Stomach (tissue), 9 donors: ENCODE results near the gene ZC3H6. TPM values are rescaled to one million over a fixed set of nuclear protein-coding genes. Genes with fewer than 3 reads are reported as not detected.

Source experiments
- DNase-seq, 2 donors: peaks; one replicate each; pipeline versions ENCODE4 v3.0.0 to v3.0.0-alpha.2; 2013 to 2019
- H3K27ac ChIP-seq, 5 donors: fragments of 200-600 bp in 4 of 5; sonication (generic) in 4 of 5; one replicate each; pipeline ENCODE4 v1.5.1; 2013 to 2019; ENCODE audit warnings: mild to moderate bottlenecking in 1 of 5, moderate library complexity in 1 of 5
- H3K27me3 ChIP-seq, 3 donors: fragments of 200-600 bp; sonication (generic); one replicate each; pipeline ENCODE4 v1.5.1; 2017 to 2019; ENCODE audit warnings: mixed run types in 1 of 3
- H3K36me3 ChIP-seq, 4 donors: fragments of 200-600 bp; sonication (generic); 1 replicate in 3 of 4; 2 replicates in 1 of 4; pipeline ENCODE4 v1.5.1; 2016 to 2019
- H3K4me1 ChIP-seq, 4 donors: fragments of 200-600 bp; sonication (generic); one replicate each; pipeline ENCODE4 v1.5.1; 2016 to 2019
- H3K4me3 ChIP-seq, 4 donors: fragments of 200-600 bp; sonication (generic) in 3 of 4; one replicate each; pipeline ENCODE4 v1.5.1; 2016 to 2019; ENCODE audit warnings: mild to moderate bottlenecking in 1 of 4
- H3K9me3 ChIP-seq, 4 donors: fragments of 200-600 bp; sonication (generic); one replicate each; pipeline ENCODE4 v1.5.1; 2016 to 2019
- EP300 ChIP-seq: sonication (generic); formaldehyde crosslinking; IDR thresholded peaks from one replicate; pipeline ENCODE4 v1.6.1; 2017; ENCODE audit warnings: antibody characterized with exemption
- POLR2A ChIP-seq, 4 donors: fragments of 450-650 bp; IDR thresholded peaks; one replicate each; pipeline ENCODE4 v1.6.1; 2016; ENCODE audit warnings: antibody characterized with exemption in 4 of 4, control low read depth in 2 of 4, mild to moderate bottlenecking in 1 of 4, moderate library complexity in 1 of 4
- POLR2AphosphoS5 ChIP-seq, 3 donors: sonication (generic); formaldehyde crosslinking; IDR thresholded peaks; one replicate each; pipeline ENCODE4 v1.6.1; 2016; ENCODE audit warnings: antibody characterized with exemption in 3 of 3
- WGBS, 5 donors: extraction: QIAGEN DNeasy Blood & Tissue Kit in 3 of 5; methylation state at CpG; one replicate each; pipeline versions ENCODE4 v1.1.5 to v1.1.7; 2013 to 2018; 5-methylcytosine and 5-hydroxymethylcytosine counted together
- intact Hi-C: fragments of 100-400 bp; cut with DNase I; formaldehyde crosslinking; loops from one replicate; pipeline ENCODE4 v1.15.1; 2023; ENCODE audit warnings: low total_unique reads
- polyA plus RNA-seq, 3 donors: library from polyadenylated mRNA; stranded (reverse); fragments of 200-250 nt; gene quantifications; one replicate each; pipeline ENCODE4 v1.2.3, GENCODE V29; 2013
- total RNA-seq, 5 donors: library from RNA; depleted of rRNA; stranded (reverse); fragments of >200 nt; gene quantifications; one replicate each; pipeline versions ENCODE4 v1.1.0 to v1.2.3, GENCODE V29; 2014 to 2016
- TF ChIP-seq, protein P1 (sequence below), 7 experiments: fragments of 450-650 bp in 4 of 7; fragments of 200-600 bp in 3 of 7; sonication (generic) in 3 of 7; IDR thresholded peaks; one replicate each; pipeline ENCODE4 v1.5.1; 2016 to 2019; ENCODE audit warnings: antibody characterized with exemption in 7 of 7, control low read depth in 2 of 7, mild to moderate bottlenecking in 1 of 7
- donor health status: healthy with polysubstance abuse.
- donor health status: Bipolar disorder and iron deficiency.
- donor health status: healthy.

Gene ZC3H6
- total and polyA plus RNA-seq, 8 donors, result 0.61 to 15.6 (median 2.9) TPM

- peaks cover 7 to 43% (median 35%) of the 10 kb centered on the region in 4 donors for H3K36me3 ChIP-seq
- TF ChIP-seq EP300 (no peak), POLR2AphosphoS5 (IDR thresholded peaks at IDR 0.05) (no peak), POLR2A (IDR thresholded peaks at IDR 0.05) (no peak)
- TF ChIP-seq, protein P1, sequence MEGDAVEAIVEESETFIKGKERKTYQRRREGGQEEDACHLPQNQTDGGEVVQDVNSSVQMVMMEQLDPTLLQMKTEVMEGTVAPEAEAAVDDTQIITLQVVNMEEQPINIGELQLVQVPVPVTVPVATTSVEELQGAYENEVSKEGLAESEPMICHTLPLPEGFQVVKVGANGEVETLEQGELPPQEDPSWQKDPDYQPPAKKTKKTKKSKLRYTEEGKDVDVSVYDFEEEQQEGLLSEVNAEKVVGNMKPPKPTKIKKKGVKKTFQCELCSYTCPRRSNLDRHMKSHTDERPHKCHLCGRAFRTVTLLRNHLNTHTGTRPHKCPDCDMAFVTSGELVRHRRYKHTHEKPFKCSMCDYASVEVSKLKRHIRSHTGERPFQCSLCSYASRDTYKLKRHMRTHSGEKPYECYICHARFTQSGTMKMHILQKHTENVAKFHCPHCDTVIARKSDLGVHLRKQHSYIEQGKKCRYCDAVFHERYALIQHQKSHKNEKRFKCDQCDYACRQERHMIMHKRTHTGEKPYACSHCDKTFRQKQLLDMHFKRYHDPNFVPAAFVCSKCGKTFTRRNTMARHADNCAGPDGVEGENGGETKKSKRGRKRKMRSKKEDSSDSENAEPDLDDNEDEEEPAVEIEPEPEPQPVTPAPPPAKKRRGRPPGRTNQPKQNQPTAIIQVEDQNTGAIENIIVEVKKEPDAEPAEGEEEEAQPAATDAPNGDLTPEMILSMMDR (IDR thresholded peaks at IDR 0.05), result no peak
- no peak overlapping the region for H3K4me3 ChIP-seq
- no peaks in the 10 kb centered on the region for H3K4me1 ChIP-seq
- H3K27me3 ChIP-seq, result no peaks in the 10 kb centered on the region
- DNase-seq, result no peak
- intact Hi-C loops, result no loop called here
- H3K9me3 ChIP-seq, result no peaks in the 10 kb centered on the region
- 83 to 91% (median 86%) methylated on average over 3 of the region's 3 CpGs for WGBS, 5 donors
- no peak overlapping the region for H3K27ac ChIP-seq
These were observed 33.0 kb upstream of the ZC3H6 start for GRCh38 chr2:112242384-112242783.

- whole genome bisulfite sequencing, 5 donors, result 92 to 96% (median 95%) methylated on average over 4 of the region's 4 CpGs
- DNase-seq, result no peak
- Histone ChIP-seq H3K36me3 (peaks cover 7 to 52% (median 40%) of the 10 kb centered on the region in 4 donors), H3K4me3 (no peak overlapping the region), H3K27me3 (no peaks in the 10 kb centered on the region), H3K9me3 (no peaks in the 10 kb centered on the region), H3K4me1 (no peaks in the 10 kb centered on the region), H3K27ac (no peak overlapping the region)
- TF ChIP-seq EP300 (no peak), POLR2A (IDR thresholded peaks at IDR 0.05) (no peak), POLR2AphosphoS5 (IDR thresholded peaks at IDR 0.05) (no peak)
- TF ChIP-seq, protein P1 (IDR thresholded peaks at IDR 0.05), result no peak
- intact Hi-C loops, result no loop called here
These were observed 32.2 kb upstream of the ZC3H6 start for GRCh38 chr2:112243233-112243632.

GRCh38 chr2:112244854-112245253, 30.5 kb upstream of the ZC3H6 start:
- no peak for DNase-seq
- H3K27me3 ChIP-seq, result no peaks in the 10 kb centered on the region
- intact Hi-C loops, result no loop called here
- TF ChIP-seq EP300, result no peak
- TF ChIP-seq POLR2AphosphoS5 (IDR thresholded peaks at IDR 0.05), result no peak
- TF ChIP-seq, protein P1 (IDR thresholded peaks at IDR 0.05), result no peak
- no peak for TF ChIP-seq POLR2A (IDR thresholded peaks at IDR 0.05)
- H3K9me3 ChIP-seq, result no peaks in the 10 kb centered on the region
- no peaks in the 10 kb centered on the region for H3K4me1 ChIP-seq
- WGBS, 5 donors, result 91 to 100% (median 95%) methylated on average over 1 of the region's 1 CpG
- no peak overlapping the region for H3K27ac ChIP-seq
- no peak overlapping the region for H3K4me3 ChIP-seq
- H3K36me3 ChIP-seq, result peaks cover 13 to 68% (median 56%) of the 10 kb centered on the region in 4 donors

GRCh38 chr2:112251271-112251670, 24.1 kb upstream of the ZC3H6 start:
- Histone ChIP-seq H3K4me3 (no peak overlapping the region), H3K4me1 (peaks cover 0 to 36% (median 13%) of the 10 kb centered on the region in 4 donors), H3K36me3 (peaks cover 13 to 38% (median 36%) of the 10 kb centered on the region in 4 donors), H3K27me3 (no peaks in the 10 kb centered on the region), H3K27ac (no peak overlapping the region), H3K9me3 (no peaks in the 10 kb centered on the region)
- no peak for TF ChIP-seq POLR2A (IDR thresholded peaks at IDR 0.05)
- TF ChIP-seq POLR2AphosphoS5 (IDR thresholded peaks at IDR 0.05), result no peak
- TF ChIP-seq, protein P1 (IDR thresholded peaks at IDR 0.05), result no peak
- no peak for TF ChIP-seq EP300
- intact Hi-C loops, result no loop called here
- DNase-seq, result no peak
- 85 to 97% (median 89%) methylated on average over 3 of the region's 3 CpGs for WGBS, 5 donors
